Fibroblast of mammary gland (primary cell): ENCODE results near the gene IFNLR1.

ENCODE experiments used
- DNase-seq: peaks from one replicate; pipeline ENCODE4 v3.0.0-alpha.2; 2010; ENCODE audit warnings: low read depth
- H3K4me3 ChIP-seq: 2 replicates; pipeline ENCODE4 v1.5.1; 2011; ENCODE audit warnings: low read depth, mild to moderate bottlenecking, low read length, moderate library complexity; ENCODE audit not compliant: control insufficient read depth
- TF ChIP-seq, protein P1 (sequence below): conservative IDR thresholded peaks from 2 replicates; pipeline ENCODE4 v1.5.1; 2011; ENCODE audit warnings: low read depth, low read length, inconsistent platforms; ENCODE audit not compliant: control insufficient read depth, insufficient read depth

IFNLR1 gene

DNA sequence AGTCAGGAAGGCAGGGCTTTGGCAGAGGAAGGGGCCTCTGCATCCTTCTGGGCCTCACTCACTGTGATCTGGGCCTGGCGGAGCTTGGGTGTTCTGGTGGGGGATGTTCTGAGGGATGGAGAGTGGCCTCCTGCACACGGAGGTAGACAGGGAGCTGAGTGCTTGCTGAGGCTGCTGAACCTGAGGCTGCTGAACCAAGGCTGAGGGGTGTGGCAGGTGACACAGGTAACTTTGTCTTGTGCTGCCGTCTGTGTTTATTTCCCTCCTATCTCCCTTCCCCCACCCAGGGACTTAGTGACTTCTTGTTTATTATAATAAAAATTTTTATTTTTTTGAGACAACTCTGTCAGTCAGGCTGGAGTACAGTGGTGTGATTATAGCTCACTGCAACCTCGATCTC lies 37.7 kb upstream of the IFNLR1 start:
- H3K4me3 ChIP-seq, result no peak overlapping the region
- TF ChIP-seq, protein P1, sequence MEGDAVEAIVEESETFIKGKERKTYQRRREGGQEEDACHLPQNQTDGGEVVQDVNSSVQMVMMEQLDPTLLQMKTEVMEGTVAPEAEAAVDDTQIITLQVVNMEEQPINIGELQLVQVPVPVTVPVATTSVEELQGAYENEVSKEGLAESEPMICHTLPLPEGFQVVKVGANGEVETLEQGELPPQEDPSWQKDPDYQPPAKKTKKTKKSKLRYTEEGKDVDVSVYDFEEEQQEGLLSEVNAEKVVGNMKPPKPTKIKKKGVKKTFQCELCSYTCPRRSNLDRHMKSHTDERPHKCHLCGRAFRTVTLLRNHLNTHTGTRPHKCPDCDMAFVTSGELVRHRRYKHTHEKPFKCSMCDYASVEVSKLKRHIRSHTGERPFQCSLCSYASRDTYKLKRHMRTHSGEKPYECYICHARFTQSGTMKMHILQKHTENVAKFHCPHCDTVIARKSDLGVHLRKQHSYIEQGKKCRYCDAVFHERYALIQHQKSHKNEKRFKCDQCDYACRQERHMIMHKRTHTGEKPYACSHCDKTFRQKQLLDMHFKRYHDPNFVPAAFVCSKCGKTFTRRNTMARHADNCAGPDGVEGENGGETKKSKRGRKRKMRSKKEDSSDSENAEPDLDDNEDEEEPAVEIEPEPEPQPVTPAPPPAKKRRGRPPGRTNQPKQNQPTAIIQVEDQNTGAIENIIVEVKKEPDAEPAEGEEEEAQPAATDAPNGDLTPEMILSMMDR, result no peak
- DNase-seq, result no peak

DNA sequence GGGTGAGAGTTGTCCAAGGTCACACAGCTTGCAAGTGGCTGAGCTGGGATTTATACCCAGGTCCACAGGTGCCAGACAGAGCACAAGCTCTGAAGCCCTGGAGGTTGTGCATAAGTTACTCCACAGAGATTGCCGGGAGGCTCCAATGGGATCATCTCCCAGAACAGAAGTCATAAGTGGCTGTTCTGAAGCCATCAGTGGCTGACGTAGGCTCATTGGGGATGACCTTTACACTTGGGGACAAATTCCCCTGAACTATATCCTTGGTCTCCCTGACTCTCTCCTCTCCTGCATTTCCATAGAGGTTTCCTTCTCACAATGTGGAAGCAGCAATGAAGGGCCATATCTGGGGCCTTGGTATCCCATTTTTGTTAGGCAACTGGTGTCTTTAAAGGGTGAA lies 37.0 kb upstream of the IFNLR1 start:
- no peak for DNase-seq
- no peak overlapping the region for H3K4me3 ChIP-seq
- TF ChIP-seq, protein P1, result no peak

DNA sequence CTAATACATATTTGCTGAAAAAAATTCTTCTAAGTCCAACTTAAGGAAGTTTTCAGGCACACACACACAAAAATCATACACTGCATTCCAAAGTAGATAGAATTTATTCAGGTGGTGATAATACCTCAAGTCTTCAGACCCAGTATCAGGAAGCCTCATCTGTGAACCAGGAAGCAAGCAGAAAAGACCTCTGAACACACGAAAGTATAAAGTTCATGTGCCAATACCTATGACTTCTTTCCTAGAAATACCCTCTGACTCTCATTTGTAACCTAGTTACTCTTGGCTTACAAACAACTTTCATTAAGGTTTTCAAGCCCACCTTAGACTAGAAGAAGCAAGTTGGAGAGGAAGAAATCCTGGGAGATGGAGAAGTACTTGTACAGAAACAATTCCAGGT lies 35.7 kb upstream of the IFNLR1 start:
- TF ChIP-seq, protein P1, result no peak
- H3K4me3 ChIP-seq, result no peak overlapping the region
- DNase-seq, result no peak

DNA sequence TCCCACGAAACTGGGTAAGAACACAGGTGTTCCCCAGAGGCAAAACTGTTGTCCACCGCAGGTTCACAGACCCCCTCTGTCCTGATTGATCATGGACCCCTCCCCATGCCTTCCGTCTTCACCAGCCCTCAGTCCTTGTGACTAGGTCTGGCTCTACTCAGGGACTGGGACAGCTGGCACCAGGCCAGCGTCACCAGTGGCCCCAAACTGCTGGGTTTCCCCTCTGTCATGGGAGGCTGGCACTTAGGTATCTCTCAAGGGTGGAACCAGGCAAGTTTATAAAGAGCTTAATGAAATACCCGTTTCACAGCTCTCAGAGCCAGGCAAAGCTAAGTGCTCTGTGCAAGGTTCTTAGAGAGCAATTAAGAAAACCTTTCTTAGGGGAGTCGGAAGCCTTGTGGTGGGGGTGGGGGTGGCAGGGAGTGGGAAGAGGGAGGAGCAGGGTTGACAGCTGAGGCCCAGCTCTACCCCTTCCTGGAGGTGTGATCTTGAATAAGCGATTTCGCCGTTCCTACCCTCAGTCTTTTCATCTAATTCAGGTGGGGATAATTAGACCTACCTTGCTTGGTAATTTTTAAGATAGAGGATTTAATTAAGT lies 35.0 kb upstream of the IFNLR1 start:
- DNase-seq, result no peak
- TF ChIP-seq, protein P1, result no peak
- no peak overlapping the region for H3K4me3 ChIP-seq

DNA sequence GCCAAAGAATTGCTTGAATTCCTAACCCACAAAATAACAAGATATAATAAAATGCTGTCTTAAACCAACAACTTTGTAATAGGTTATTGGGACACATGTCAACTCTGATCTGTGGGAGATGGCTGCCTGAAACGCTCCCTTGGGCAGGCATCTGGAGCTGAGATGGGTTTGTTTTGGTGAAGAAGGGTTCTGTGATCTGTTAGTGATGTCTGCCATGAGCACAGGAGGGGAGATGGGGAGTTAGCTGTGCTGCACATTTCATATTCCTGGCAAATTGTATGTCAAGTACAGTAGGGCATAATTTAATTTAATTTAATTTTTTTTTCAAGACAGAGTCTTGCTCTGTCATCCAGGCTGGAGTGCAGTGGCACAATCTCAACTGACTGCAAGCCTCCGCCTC lies 34.2 kb upstream of the IFNLR1 start:
- TF ChIP-seq, protein P1, result no peak

DNA sequence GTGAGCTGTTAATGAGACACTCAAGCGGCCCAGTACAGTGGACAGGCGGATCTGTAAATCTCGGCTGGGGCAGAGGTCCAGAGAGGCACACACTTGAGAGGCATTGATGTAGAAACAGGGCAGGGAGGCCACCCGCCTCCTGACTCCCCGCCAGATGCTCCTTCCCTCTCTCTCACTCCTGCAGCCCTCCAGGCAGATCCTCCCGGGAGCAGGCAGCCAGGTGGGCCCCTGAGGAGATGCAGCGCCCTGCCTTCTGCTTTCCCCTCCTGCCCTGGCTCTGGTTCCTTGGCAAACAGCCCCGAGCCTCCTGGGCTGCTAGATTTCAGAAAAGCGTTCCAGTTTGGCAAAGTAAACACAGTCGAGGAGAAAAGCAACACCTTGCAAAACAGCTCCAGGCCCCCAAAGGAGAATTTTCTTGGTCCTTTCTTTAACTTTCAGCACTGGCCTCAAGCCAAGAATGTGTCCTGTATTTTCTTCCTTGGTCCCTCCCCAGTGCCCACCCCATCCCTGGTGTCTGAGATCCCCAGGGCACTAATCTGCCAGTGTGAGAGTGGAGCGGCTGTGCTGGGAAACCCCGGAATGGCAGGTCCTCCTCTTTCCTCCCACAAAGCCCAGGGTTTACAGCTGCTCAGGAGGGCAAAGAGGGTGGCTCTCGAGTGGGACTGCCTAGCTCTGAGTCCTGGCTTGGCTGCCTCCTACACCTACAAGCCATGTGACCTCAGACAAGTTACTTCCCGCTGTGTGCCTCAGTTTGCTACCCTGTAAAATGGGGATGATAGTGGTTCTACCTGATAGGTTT lies 29.4 kb upstream of the IFNLR1 start:
- TF ChIP-seq, protein P1, result no peak
- no peak for DNase-seq
- H3K4me3 ChIP-seq, result no peak overlapping the region

More for the DNA sequence above, 34.2 kb upstream of the IFNLR1 start:
- no peak overlapping the region for H3K4me3 ChIP-seq
- DNase-seq, result no peak
